Trophoblast cell (in vitro differentiated cells and primary cell): ENCODE results near the gene MAMSTR.

ENCODE experiments used
- DNase-seq, 2 donors: peaks; one replicate each; pipeline ENCODE4 v3.0.0-alpha.2; 2016
- H2AFZ ChIP-seq: 2 replicates; pipeline ENCODE4 v1.6.1; 2013; ENCODE audit warnings: low read length, moderate library complexity, mild to moderate bottlenecking; ENCODE audit not compliant: insufficient read depth, poor library complexity
- H2AK5ac ChIP-seq: 2 replicates; pipeline ENCODE4 v1.6.1; 2013; ENCODE audit warnings: mild to moderate bottlenecking, low read length
- H2BK120ac ChIP-seq: 2 replicates; pipeline ENCODE4 v1.6.1; 2013; ENCODE audit warnings: low read length, mild to moderate bottlenecking, moderate library complexity; ENCODE audit not compliant: insufficient read depth, poor library complexity
- H2BK12ac ChIP-seq: 2 replicates; pipeline ENCODE4 v1.6.1; 2013; ENCODE audit warnings: mild to moderate bottlenecking, low read length, moderate library complexity
- H2BK5ac ChIP-seq: 2 replicates; pipeline ENCODE4 v1.6.1; 2013; ENCODE audit warnings: low read length, low read depth, moderate library complexity, mild to moderate bottlenecking; ENCODE audit not compliant: poor library complexity
- H3K14ac ChIP-seq: 2 replicates; pipeline ENCODE4 v1.6.1; 2013; ENCODE audit warnings: mild to moderate bottlenecking, low read length
- H3K18ac ChIP-seq: 2 replicates; pipeline ENCODE4 v1.6.1; 2013; ENCODE audit warnings: mild to moderate bottlenecking, low read length
- H3K23ac ChIP-seq: 2 replicates; pipeline ENCODE4 v1.6.1; 2013; ENCODE audit warnings: low read length
- H3K27ac ChIP-seq: 2 replicates; pipeline ENCODE4 v1.5.1; 2013; ENCODE audit warnings: low read depth, mild to moderate bottlenecking, inconsistent platforms, low read length, moderate library complexity
- H3K27me3 ChIP-seq: 2 replicates; pipeline ENCODE4 v1.6.1; 2013; ENCODE audit warnings: inconsistent platforms, mild to moderate bottlenecking, low read length, moderate library complexity; ENCODE audit not compliant: insufficient read depth
- H3K36me3 ChIP-seq, 2 experiments: 1 replicate in 1 of 2; 2 replicates in 1 of 2; pipeline ENCODE4 v1.6.1; 2013; ENCODE audit warnings: low read length in 2 of 2, mild to moderate bottlenecking in 2 of 2, moderate library complexity in 1 of 2; ENCODE audit not compliant: insufficient read depth in 2 of 2, control insufficient read depth in 1 of 2
- H3K4ac ChIP-seq: 2 replicates; pipeline ENCODE4 v1.6.1; 2013; ENCODE audit warnings: low read depth, mild to moderate bottlenecking, low read length, moderate library complexity
- H3K4me1 ChIP-seq, 2 experiments: 1 replicate in 1 of 2; 2 replicates in 1 of 2; pipeline ENCODE4 v1.6.1; 2013; ENCODE audit warnings: low read length in 2 of 2, mild to moderate bottlenecking in 2 of 2, moderate library complexity in 1 of 2; ENCODE audit not compliant: insufficient read depth in 2 of 2, control insufficient read depth in 1 of 2
- H3K4me2 ChIP-seq: 2 replicates; pipeline ENCODE4 v1.6.1; 2013; ENCODE audit warnings: inconsistent platforms, mild to moderate bottlenecking, low read length, moderate library complexity
- H3K4me3 ChIP-seq: 2 replicates; pipeline ENCODE4 v1.5.1; 2013; ENCODE audit warnings: mild to moderate bottlenecking, low read depth, low read length, inconsistent platforms
- H3K79me1 ChIP-seq: one replicate; pipeline ENCODE4 v1.6.1; 2013; ENCODE audit warnings: low read length
- H3K79me2 ChIP-seq: 2 replicates; pipeline ENCODE4 v1.6.1; 2013; ENCODE audit warnings: low read length, mild to moderate bottlenecking; ENCODE audit not compliant: control insufficient read depth, insufficient read depth, poor library complexity
- H3K9ac ChIP-seq: 2 replicates; pipeline ENCODE4 v1.6.1; 2013; ENCODE audit warnings: mild to moderate bottlenecking, low read length
- H3K9me3 ChIP-seq: 2 replicates; pipeline ENCODE4 v1.6.1; 2013; ENCODE audit warnings: low read depth, mild to moderate bottlenecking, control low read depth, inconsistent platforms, low read length; ENCODE audit not compliant: insufficient read depth
- H4K12ac ChIP-seq: 2 replicates; pipeline ENCODE4 v1.6.1; 2013; ENCODE audit warnings: low read depth, mild to moderate bottlenecking, low read length, moderate library complexity
- H4K8ac ChIP-seq: 2 replicates; pipeline ENCODE4 v1.6.1; 2013; ENCODE audit warnings: low read depth, mild to moderate bottlenecking, low read length, moderate library complexity
- H4K91ac ChIP-seq: one replicate; pipeline ENCODE4 v1.6.1; 2013; ENCODE audit warnings: low read depth, mild to moderate bottlenecking, low read length, moderate library complexity
- WGBS: extraction: QIAGEN DNeasy Blood & Tissue Kit; methylation state at CpG from one replicate; pipeline ENCODE4 v1.1.7; 2013; ENCODE audit warnings: missing lambda C conversion rate; ENCODE audit not compliant: insufficient read length, insufficient coverage; ENCODE audit errors: extremely low coverage; 5-methylcytosine and 5-hydroxymethylcytosine counted together

The MAMSTR gene

GRCh38 chr19:48713864-48714755, 5.4 kb downstream of the MAMSTR start:
- Histone ChIP-seq H3K79me2 (peaks cover 6% of the 10 kb centered on the region), H3K18ac (peak overlapping the region; percentile 60), H3K79me1 (peaks cover 7% of the 10 kb centered on the region), H3K4me2 (peak overlapping the region; percentile 92), H3K23ac (no peak overlapping the region), H2AK5ac (peak overlapping the region; percentile 95), H3K4me1 (peaks cover 13 to 20% of the 10 kb centered on the region in 2 experiments), H3K27me3 (no peaks in the 10 kb centered on the region), H4K91ac (peak overlapping the region; percentile 94), H3K9ac (peak overlapping the region; percentile 63), H2BK5ac (peak overlapping the region; percentile 54), H3K14ac (peak overlapping the region; percentile 95), H4K12ac (peak overlapping the region; percentile 76), H2AFZ (peak overlapping the region; percentile 68), H3K4me3 (peak overlapping the region; percentile 76), H3K27ac (peak overlapping the region; percentile 40), H2BK120ac (peak overlapping the region; percentile 60), H3K36me3 (no peaks in the 10 kb centered on the region), H4K8ac (peak overlapping the region; percentile 97), H3K9me3 (peaks cover 4% of the 10 kb centered on the region), H2BK12ac (no peak overlapping the region), H3K4ac (peak overlapping the region; percentile 63)
- DNase-seq = peak; percentile 99
- no CpG with 5 or more reads among the region's 67 CpGs for WGBS

- Histone ChIP-seq H2BK5ac (no peak overlapping the region), H4K91ac (peak overlapping the region; percentile 10), H3K23ac (no peak overlapping the region), H3K4me3 (peak overlapping the region; percentile 76), H4K12ac (peak overlapping the region; percentile 76), H3K4ac (no peak overlapping the region), H3K9ac (peak overlapping the region; percentile 3), H2BK12ac (no peak overlapping the region), H2AFZ (peak overlapping the region; percentile 61), H3K79me1 (peaks cover 7% of the 10 kb centered on the region), H3K36me3 (no peaks in the 10 kb centered on the region), H3K18ac (peak overlapping the region; percentile 60), H3K4me2 (peak overlapping the region; percentile 92), H4K8ac (peak overlapping the region; percentile 55), H3K79me2 (peaks cover 6% of the 10 kb centered on the region), H2BK120ac (no peak overlapping the region), H2AK5ac (no peak overlapping the region), H3K27me3 (no peaks in the 10 kb centered on the region), H3K27ac (no peak overlapping the region), H3K9me3 (peaks cover 4% of the 10 kb centered on the region), H3K4me1 (peaks cover 13 to 20% of the 10 kb centered on the region in 2 experiments), H3K14ac (peak overlapping the region; percentile 29)
- DNase-seq = peak in 1 of 2 donors; percentile 45
- no CpG with 5 or more reads among the region's 25 CpGs for WGBS
Measured at GRCh38 chr19:48713041-48713863, 6.3 kb downstream of the MAMSTR start.

- DNase-seq = no peak
- H3K18ac ChIP-seq = no peak overlapping the region
- no peak overlapping the region for H2BK12ac ChIP-seq
- H3K36me3 ChIP-seq = no peaks in the 10 kb centered on the region
- no peak overlapping the region for H3K4ac ChIP-seq
- H3K27ac ChIP-seq = no peak overlapping the region
- H3K14ac ChIP-seq = no peak overlapping the region
- H2AK5ac ChIP-seq = no peak overlapping the region
- H3K4me2 ChIP-seq = no peak overlapping the region
- no CpG with 5 or more reads among the region's 4 CpGs for WGBS
- H2BK5ac ChIP-seq = no peak overlapping the region
- H2BK120ac ChIP-seq = no peak overlapping the region
- H3K4me3 ChIP-seq = no peak overlapping the region
- peaks cover 7% of the 10 kb centered on the region for H3K79me1 ChIP-seq
- no peak overlapping the region for H3K9ac ChIP-seq
- H2AFZ ChIP-seq = no peak overlapping the region
- H3K23ac ChIP-seq = no peak overlapping the region
- H4K12ac ChIP-seq = no peak overlapping the region
- H3K4me1 ChIP-seq = peaks cover 10 to 14% of the 10 kb centered on the region in 2 experiments
- H4K91ac ChIP-seq = no peak overlapping the region
- H3K27me3 ChIP-seq = no peaks in the 10 kb centered on the region
- peaks cover 6% of the 10 kb centered on the region for H3K79me2 ChIP-seq
- no peak overlapping the region for H4K8ac ChIP-seq
- H3K9me3 ChIP-seq = peaks cover 4% of the 10 kb centered on the region
Measured at GRCh38 chr19:48711106-48711662, 8.3 kb downstream of the MAMSTR start.

- Histone ChIP-seq H3K36me3 (no peaks in the 10 kb centered on the region), H2AFZ (no peak overlapping the region), H3K4me2 (no peak overlapping the region), H3K79me1 (no peaks in the 10 kb centered on the region), H2BK5ac (no peak overlapping the region), H3K23ac (no peak overlapping the region), H3K18ac (no peak overlapping the region), H2BK120ac (no peak overlapping the region), H3K9me3 (peaks cover 6% of the 10 kb centered on the region), H3K9ac (no peak overlapping the region), H3K4ac (no peak overlapping the region), H3K27me3 (no peaks in the 10 kb centered on the region), H3K4me1 (peaks cover 7% of the 10 kb centered on the region in 2 experiments), H3K4me3 (no peak overlapping the region), H3K79me2 (no peaks in the 10 kb centered on the region), H2AK5ac (no peak overlapping the region), H3K27ac (no peak overlapping the region), H3K14ac (no peak overlapping the region), H4K91ac (no peak overlapping the region), H2BK12ac (no peak overlapping the region), H4K8ac (no peak overlapping the region), H4K12ac (no peak overlapping the region)
- WGBS = no CpG with 5 or more reads among the region's 11 CpGs
- DNase-seq = no peak
Measured at GRCh38 chr19:48708471-48708870, 11.1 kb downstream of the MAMSTR start.
